ENCODE data around the gene PACRGL. TPM values are rescaled to one million over a fixed set of nuclear protein-coding genes. Genes with fewer than 3 reads are reported as not detected.

Gene PACRGL
- total and polyA plus RNA-seq, 2 of the 4 experiments (the other 2 are of a cell fraction), result 7.4 to 13.1 TPM

DNA sequence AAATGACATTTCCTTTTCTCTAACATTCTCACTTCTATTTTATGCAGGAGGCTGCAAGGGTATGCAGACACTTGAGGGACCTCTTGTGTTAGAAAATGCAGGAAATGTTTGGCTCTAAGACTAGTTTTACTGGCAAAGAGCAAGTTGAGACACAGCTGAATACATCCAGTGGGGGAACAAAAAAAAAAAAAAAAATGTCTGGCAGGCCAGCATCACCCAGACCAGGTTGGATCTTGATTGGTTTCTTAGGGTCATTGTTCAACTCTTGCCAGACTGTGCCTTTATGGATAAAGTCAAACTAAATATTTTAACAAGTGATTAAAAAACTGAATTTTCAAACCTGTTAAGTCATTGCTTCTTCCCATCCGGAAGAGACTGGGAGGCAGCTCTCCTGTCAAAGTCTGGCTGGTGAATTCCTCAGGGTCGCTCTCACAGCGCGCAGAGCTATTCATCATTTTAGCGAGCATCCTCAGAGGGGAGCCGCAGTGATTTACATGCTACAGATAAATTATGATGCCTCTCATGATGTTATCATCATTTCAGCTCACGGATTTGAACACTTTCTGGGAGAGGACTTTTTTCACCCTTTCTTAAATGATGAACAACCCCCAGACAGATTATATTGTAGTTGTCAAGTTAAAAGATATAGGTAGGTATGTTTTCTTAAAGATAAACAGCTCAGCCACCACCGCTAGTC is 23.6 kb upstream of the PACRGL start:
- H3K4me3 ChIP-seq (ENCODE audit: insufficient read depth, low read depth, low read length), result no peak overlapping the region
- TF ChIP-seq, protein P1, sequence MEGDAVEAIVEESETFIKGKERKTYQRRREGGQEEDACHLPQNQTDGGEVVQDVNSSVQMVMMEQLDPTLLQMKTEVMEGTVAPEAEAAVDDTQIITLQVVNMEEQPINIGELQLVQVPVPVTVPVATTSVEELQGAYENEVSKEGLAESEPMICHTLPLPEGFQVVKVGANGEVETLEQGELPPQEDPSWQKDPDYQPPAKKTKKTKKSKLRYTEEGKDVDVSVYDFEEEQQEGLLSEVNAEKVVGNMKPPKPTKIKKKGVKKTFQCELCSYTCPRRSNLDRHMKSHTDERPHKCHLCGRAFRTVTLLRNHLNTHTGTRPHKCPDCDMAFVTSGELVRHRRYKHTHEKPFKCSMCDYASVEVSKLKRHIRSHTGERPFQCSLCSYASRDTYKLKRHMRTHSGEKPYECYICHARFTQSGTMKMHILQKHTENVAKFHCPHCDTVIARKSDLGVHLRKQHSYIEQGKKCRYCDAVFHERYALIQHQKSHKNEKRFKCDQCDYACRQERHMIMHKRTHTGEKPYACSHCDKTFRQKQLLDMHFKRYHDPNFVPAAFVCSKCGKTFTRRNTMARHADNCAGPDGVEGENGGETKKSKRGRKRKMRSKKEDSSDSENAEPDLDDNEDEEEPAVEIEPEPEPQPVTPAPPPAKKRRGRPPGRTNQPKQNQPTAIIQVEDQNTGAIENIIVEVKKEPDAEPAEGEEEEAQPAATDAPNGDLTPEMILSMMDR (conservative IDR thresholded peaks at IDR 0.05; ENCODE audit: low read depth, low read length), result no peak
- H3K9me1 ChIP-seq (ENCODE audit: insufficient read depth, low read length), result no peaks in the 10 kb centered on the region
- no peaks in the 10 kb centered on the region for H3K4me1 ChIP-seq (ENCODE audit: control insufficient read depth, insufficient read depth, low read length)
- no peak for DNase-seq
- no peak overlapping the region for H2BK15ac ChIP-seq (ENCODE audit: low read depth, low read length)
- H2BK5ac ChIP-seq (ENCODE audit: low read depth, low read length, poor library complexity, severe bottlenecking), result no peak overlapping the region
- H3K56ac ChIP-seq (ENCODE audit: extremely low read depth, insufficient read depth, low read length), result no peak overlapping the region
- peaks cover 9% of the 10 kb centered on the region for H3K27me3 ChIP-seq (ENCODE audit: control insufficient read depth, insufficient read depth, low read length)
- H3K27ac ChIP-seq (ENCODE audit: insufficient read depth, low read length), result no peak overlapping the region
- no peak overlapping the region for H3K14ac ChIP-seq (replicated peaks; ENCODE audit: low read depth, low read length)
- H3K9ac ChIP-seq (ENCODE audit: low read depth, low read length), result no peak overlapping the region
- H4K20me1 ChIP-seq (ENCODE audit: insufficient read depth, low read length), result no peaks in the 10 kb centered on the region
- H4K8ac ChIP-seq (ENCODE audit: low read depth in 2 of 2, low read length in 2 of 2), result no peak overlapping the region
- ChIA-PET CTCF (no interaction called here), POLR2A (ENCODE audit: unreplicated experiment) (no interaction called here)
- no peak overlapping the region for H2AK9ac ChIP-seq (replicated peaks; ENCODE audit: low read depth, low read length, poor library complexity)
- H3K36me3 ChIP-seq (ENCODE audit: control insufficient read depth, insufficient read depth, low read length), result no peaks in the 10 kb centered on the region
- H4K91ac ChIP-seq (ENCODE audit: insufficient read depth, low read depth, low read length), result no peak overlapping the region
- H2AFZ ChIP-seq (replicated peaks; ENCODE audit: low read length, poor library complexity), result no peak overlapping the region
- no peak overlapping the region for H4K5ac ChIP-seq (ENCODE audit: low read depth, low read length)
- intact Hi-C loops (cut with micrococcal nuclease) (no loop called here), dilution Hi-C loops (cut with HindIII; ENCODE audit: low sequenced_read_pairs, unreplicated experiment) (no loop called here), in situ Hi-C loops (cut with MboI; ENCODE audit: low sequenced_read_pairs) (no loop called here)
- H3K9me3 ChIP-seq (ENCODE audit: control insufficient read depth, insufficient read depth, low read length), result no peaks in the 10 kb centered on the region
- no peak overlapping the region for H3K18ac ChIP-seq (ENCODE audit: low read depth, low read length)
- no peak for ATAC-seq (ENCODE audit: low read depth)
- no peak overlapping the region for H3K23ac ChIP-seq (ENCODE audit: low read depth, low read length)
- H2BK120ac ChIP-seq (ENCODE audit: low read depth, low read length), result no peak overlapping the region
- H3K79me1 ChIP-seq (ENCODE audit: low read depth in 1 of 2, low read length in 2 of 2), result no peaks in the 10 kb centered on the region
- H2AK5ac ChIP-seq (ENCODE audit: low read depth, low read length), result no peak overlapping the region
- no CpG with 5 or more reads among the region's 8 CpGs for WGBS, 2 experiments (ENCODE audit: extremely low coverage in 2 of 2, insufficient read length in 1 of 2)
- no peak overlapping the region for H2BK20ac ChIP-seq (ENCODE audit: low read depth, low read length)
- H3K4me2 ChIP-seq (ENCODE audit: low read depth, low read length), result no peak overlapping the region
- no peak overlapping the region for H3K4ac ChIP-seq (ENCODE audit: low read depth, low read length)
- no TSS peak for BruUV-seq (replicated peaks)

Data from IMR-90 (cell line).